ENCODE measurements around the gene TSNAXIP1.

DNA sequence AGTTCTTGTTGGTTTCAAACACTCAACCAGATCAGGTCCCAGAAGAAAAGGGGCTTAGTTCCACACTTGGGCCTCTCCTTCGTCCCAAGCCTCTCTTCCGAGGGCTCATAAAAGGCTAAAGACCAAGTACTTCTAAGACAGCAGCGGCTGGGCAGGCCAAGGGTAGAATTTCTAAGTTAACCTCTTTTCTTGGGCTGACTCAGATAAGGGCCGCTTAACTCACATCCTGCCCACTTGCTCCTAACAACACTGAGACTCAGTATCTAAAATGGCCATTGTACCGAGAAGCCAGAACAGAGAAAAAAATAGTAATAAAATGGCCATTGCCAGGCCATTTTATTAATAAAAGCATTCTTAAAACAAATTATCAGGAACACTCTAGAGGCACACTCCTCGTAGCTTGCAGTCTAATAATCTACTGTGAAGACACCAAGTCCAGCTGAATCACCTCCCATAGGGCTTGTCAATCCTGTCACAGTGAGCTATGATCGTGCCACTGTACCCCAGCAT is 42.5 kb upstream of the TSNAXIP1 start:
- TF ChIP-seq TCF7L2 (IDR thresholded peaks at IDR 0.05; ENCODE audit: borderline replicate concordance, extremely low read depth, insufficient read depth, insufficient read length) (no peak), EGR1 (IDR thresholded peaks at IDR 0.05; ENCODE audit: low read depth) (no peak), ZNF274 (IDR thresholded peaks at IDR 0.05; ENCODE audit: low read depth, low read length) (no peak), CTCF (IDR thresholded peaks at IDR 0.05 in 2 of 3, conservative IDR thresholded peaks at IDR 0.05 in 1 of 3; ENCODE audit: borderline replicate concordance in 1 of 3, insufficient read depth in 1 of 3, low read depth in 2 of 3, low read length in 2 of 3) (no peak), CEBPB (IDR thresholded peaks at IDR 0.05; ENCODE audit: low read depth) (no peak), POLR2A (IDR thresholded peaks at IDR 0.05; ENCODE audit: borderline replicate concordance, extremely low read depth, insufficient read depth, insufficient read length) (no peak), SIN3A (IDR thresholded peaks at IDR 0.05; ENCODE audit: low read depth) (no peak), REST (IDR thresholded peaks at IDR 0.05; ENCODE audit: low read depth) (no peak), FOSL1 (IDR thresholded peaks at IDR 0.05; ENCODE audit: low read depth) (no peak)
